ENCODE measurements around the gene POFUT1.
"Not testable (repeated sequence)": the region's sequence is repeated elsewhere in the genome, so short reads cannot be mapped to it uniquely, and the experiment has no call there.

POFUT1 gene

DNA sequence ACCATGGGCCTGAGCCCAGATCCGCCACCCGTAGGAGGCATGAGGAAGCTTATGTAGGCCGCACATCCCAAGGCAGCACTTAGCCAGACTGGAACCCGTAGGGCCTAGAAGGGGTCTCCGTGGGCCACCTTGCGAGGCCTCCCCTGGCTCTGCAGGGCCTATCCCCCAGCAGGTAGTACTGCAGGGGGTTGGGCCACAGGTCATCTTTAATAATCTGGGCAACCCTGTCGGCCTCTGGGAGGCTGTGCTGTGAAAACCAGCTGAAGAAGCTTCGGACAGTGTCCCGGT is 18.6 kb upstream of the POFUT1 start:
- DNase-seq (ENCODE audit: low spot score) = no peak

DNA sequence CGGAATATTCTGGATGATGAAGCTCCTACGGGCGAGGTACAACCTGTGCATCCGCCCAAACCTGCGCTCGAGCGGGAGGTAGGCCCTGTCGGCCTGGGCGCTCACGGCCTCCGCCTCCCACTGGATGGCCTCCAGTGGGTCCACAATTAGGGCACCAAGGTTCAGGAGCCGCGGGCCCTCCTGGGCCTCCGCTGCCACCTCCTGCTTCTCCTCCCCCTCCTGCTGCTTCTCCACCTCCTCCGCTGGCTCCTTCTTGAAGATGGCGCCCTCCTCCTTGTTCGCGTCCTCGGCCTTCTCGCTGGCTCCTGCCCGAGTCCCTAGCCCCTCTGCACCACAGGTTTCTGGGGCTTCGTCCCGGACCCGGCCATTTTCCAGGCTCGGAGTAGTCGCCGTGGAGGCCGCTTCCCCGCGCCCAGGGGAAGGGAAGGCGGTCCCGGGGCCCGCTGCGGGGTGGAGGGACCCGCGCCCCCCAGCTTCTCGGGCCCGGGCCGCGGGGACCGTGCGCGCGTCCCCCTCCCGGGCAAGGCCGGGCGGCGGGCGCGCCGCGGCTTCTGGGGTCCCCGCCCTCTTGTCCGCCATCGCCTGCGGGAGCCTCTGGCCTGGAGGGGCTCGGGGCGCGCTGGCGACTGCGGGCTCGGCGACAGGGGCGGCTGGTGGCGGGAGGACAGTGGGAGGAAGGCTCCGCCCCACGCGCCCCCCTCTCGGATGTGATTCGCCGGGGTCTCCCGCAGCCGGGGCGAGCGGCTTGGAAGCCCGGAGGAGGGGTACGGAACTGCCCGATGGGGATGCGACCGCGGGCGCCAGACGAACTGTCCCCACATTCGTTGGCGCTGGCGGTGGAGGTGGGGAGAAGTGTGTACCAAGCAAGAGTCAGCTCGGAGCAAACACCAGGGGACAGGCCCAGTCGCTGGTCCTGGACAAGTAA is 17.7 kb upstream of the POFUT1 start:
- peak; percentile 83 for DNase-seq (ENCODE audit: low spot score)

DNA sequence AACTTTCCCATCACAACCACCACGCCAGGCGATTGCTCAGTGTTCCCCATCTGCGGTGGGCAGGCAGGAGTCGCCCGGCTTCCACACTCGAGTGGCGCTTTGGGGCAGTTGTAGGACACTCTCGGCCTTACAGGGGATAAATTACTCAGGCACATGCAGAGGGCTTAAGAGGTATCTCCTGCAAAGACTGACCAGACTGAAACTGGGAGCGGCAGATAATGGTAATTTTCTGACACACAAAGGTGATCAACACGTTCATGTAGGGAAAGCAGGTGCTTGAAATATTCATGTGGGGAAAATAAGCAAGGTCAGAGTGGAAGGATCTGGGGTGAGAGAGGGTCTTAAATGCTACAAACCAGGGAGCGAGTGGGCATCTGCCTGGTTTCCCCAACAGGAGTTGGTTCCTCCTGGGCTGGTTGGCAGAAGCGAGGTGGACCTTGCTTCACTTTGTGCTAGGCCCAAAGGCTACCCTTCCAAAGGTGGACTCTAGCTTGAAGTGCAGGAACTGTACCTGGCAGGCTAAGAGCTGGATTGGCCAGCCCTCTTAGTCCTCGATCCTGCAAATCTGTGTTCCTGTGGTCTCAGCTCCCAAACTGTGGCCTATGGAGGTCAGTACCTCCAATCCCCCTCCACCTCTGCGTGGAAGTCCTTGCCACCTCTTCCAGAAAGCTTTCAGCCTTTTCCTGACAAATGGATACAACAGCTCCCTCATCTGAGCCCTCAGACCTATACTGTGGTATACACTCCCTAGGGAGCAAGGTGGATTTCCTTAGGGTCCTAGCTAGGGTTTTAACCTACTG is 16.9 kb upstream of the POFUT1 start:
- DNase-seq (ENCODE audit: low spot score) = no peak

DNA sequence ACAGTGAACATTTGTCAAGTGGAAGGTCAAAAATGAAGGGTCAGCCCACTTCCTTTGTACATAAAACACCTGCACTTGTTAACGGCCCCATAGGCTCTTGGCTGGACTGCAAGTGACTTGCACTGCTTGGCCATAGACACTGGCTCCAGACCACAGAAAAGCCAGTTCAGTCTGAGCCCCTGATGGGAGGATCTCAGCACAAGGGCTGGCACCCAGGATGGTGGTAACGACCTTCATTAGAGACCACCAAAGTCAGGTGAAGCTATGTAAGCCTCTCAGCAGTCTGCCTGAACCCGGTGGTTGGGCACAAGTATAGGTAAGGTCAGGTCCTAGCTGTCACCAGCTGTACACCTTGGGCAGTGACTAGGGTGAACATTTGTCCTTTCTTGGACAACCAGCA is 16.3 kb upstream of the POFUT1 start:
- no peak for DNase-seq (ENCODE audit: low spot score)

DNA sequence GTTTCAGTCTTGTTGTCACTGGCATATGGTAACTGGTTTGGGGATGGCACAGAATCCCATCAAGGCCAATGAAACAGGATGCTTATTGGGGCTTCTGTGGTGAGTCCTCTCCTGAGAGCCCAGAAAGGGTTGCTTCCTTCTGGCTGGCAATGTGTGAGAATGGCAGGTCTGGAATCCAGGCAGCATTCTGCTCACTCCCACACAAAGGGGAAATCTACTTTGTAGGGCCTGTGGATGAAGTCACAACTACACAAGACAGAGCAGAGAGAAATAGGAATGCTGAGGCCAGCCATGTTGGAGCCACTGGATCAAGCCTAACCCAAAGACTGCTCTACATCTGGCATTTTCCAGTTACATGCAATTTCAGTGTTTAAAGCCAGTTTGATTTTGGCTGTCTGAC is 15.8 kb upstream of the POFUT1 start:
- DNase-seq (ENCODE audit: low spot score) = no peak

DNA sequence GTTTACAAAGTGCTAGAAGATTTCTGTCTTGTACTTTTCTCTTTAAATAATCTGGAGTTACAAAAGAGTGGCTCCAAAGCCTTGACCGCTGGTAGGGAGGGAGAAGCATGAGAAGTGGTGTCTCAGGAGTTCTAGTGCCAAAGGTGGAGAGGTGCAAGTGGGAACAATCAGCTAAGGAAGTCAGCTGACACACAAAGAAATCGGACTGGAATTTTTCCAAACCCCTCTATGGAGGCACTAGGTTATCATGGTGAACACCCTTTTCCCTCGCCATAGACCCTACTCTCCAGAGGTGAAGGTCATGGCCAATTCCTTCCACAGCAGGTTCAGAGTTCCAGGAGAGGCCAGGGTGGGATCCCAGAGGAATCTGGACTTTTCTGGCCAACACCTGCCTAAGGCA is 15.0 kb upstream of the POFUT1 start:
- no peak for DNase-seq (ENCODE audit: low spot score)

DNA sequence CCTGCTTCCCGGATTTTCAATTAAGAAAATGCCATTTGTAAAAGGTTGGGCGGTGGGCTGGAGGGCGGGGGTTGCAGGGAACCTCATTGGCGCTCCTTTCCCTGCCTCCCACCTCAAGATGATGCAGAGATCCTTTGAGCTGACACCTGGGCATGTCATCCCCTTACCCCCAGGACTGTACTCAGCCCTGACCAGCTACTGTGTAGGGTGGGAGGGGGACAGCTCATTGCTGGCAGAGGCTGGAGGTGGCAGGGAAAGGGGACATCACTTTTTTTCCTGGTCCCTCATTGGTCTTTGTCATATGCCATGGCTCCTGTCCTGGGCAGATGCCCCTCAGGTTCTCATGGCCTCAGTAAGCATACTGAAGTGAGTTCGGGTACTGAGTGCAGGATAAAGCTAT is 14.3 kb upstream of the POFUT1 start:
- DNase-seq (ENCODE audit: low spot score) = not testable (repeated sequence)

DNA sequence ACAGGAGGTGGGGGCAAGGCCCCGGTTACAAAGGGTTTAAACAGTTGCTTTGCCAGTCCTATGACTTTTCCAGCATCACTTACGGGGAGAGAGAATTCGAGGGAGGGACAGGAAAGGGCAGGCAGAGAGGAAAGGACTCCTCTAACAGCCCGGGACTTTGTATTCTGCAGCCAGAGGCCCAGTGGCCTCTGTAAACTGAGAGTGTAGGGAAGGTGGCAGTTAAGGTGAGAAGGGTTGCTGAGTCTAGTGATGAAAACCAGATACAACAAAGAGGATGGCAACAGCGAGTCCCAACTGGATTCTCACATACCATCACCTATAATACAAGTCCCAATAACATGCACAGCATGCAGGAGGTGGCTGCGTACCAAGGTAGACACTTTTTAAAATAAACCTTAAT is 13.7 kb upstream of the POFUT1 start:
- no peak for DNase-seq (ENCODE audit: low spot score)

DNA sequence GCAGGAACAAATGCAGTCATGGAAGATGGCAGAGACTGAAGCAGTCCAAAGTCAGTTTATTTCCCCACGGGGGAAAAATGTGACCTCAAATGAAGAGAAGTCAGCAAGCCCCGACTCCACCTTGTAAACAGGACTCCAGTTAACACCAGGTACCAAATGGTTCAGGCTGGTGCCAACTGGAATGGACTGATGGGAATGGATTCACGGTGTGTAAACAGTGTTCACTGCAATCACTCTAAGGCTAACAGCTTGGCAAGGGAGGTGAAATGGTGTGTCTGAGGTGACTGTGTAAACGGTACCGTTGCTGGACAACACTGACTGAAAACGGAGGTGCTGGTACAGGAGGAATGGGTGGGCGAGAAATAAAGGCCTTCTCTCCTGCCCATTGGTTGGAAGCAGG is 12.1 kb upstream of the POFUT1 start:
- DNase-seq (ENCODE audit: low spot score) = no peak

DNA sequence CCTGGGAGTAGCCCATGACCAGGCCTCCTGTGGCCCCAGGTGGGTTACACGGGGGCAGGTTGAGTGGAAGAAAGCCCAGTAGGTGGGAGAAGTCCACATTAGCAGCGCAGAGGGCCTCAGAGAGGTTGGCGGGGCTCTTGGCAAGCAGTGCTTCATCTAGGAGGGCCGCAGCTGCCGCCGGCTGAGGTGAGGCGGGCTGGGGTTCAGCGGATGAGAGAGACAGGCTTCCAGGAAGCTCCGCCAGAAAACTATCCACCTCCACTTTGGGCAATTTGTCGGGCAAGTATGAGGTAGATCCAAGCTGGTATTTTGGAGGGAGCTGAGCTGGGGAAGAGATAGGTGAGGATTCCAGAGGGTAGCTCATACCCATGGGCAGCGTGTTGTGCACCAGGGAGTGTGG is 11.1 kb upstream of the POFUT1 start:
- DNase-seq (ENCODE audit: low spot score) = not testable (repeated sequence)

DNA sequence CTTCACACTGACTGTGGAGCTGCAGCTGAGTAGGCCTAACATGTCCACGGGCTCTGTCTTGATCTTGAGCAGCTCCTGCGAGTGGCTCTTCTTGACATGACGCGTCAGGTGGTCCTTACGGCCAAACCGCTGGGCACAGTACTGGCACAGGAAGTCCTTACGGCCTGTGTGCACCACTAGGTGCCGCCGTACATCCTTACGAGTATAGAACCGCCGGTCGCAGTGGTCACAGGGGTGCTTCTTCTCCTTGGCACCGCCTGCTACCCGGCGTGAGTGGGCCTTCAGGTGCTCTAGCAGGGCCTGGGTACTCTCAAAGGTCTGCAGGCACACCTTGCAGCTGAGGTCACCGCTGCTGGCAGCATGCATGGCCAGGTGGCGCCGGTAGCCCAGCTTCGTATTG is 10.5 kb upstream of the POFUT1 start:
- not testable (repeated sequence) for DNase-seq (ENCODE audit: low spot score)

DNA sequence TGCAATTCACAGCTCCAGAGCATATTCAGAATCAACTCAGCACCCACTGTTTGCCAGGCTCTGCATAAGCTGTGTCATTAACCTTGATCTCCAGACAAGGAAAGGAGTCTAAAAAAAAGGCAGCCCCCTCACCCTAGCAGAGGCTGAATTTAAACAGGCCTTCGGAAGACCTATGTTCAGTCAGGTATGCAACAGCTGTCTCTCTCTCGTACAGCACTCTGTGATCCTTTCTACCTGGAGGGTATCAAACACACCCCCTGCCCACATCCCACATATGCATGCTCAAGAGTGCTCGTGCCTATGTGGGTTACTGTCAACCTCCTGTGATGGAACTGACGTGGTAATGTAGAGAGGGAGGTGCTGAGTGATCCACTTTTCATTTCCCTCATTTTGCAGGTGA is 8.7 kb upstream of the POFUT1 start:
- DNase-seq (ENCODE audit: low spot score) = no peak

DNA sequence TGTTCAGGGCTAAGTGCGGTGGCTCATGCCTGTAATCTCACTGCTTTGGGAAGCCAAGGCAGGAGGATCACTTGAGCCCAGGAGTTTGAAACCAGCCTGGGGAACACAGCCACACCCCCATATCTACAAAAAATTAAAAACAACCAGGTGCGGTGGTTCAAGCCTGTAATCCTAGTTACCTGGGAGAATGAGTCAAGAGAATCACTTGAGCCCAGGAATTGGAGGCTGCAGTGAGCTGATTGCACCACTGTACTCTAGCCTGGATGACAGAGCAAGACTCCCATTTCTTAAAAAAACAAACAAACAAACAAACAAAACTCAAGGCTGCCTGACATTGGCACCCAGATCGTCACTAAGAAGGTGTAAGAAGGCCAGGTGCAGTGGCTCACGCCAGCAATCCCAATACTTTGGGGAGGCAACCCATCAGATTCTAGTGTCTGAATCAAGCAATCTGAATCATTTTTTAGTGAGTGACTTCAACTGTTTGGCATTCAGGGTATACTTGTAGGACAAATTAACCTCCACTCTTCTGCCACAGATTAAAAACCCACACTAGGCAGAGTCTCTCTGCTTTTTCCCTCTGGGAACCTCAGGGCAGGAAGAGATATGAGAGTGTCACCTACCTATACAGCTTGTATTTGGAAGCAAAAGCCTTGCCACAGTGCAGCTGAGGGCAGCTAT is 6.2 kb upstream of the POFUT1 start:
- DNase-seq (ENCODE audit: low spot score) = no peak

DNA sequence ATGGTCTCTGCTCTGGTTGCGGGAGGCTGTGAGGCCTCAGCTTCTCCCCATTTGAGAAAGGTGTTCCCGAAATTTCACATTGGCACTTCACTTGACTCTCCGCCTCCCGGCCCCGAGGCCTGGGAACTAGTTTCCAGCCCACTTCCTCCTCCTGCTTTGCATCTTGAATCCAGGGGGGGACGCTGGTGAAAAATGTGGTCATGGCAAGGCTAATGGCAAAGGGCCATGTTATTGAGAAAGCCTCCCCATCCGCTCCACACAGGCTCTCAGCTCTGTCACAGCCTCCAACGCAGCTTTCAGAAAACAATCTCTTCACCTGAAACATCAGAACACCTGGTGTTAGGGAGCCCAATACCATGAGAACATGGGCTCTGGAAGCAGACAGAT is 5.7 kb upstream of the POFUT1 start:
- DNase-seq (ENCODE audit: low spot score) = no peak

DNA sequence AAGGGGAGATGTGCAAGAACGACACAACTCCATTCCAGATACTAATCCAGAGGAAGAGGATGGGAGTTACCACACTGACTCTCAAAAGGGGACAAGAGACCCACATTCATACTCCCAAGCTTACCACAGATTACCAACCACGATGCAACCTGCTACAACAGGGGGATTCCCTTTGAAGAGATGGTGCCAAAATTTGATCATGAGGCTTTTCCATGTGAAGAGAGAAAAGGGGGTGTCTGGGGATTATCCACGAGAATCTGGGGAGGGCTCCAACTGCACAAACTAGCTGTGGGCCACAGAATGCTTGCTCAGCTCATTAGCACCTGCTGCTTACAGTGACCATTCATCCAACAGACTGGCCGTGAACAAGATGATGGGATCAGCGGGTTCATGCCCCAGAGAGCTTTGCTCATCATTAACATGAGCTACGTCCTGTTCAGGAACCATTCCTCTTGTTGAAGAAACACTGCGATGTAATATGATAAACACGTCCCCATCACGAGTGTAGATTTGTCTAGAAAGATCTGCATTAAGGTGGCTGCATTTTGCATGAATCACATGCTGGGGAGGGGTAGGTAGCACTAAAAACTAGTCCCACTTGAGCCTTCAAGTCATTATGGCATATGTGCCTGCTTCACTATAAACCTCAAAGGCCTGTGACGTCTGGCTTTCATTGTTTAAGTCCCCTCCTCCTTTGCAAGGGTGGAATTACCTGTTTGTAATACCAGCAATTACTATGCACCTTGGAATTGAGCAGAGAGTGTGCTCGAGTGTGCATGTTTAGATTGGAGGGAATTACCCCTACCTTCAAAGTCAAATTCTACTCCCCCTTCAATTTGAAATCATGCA is 4.1 kb upstream of the POFUT1 start:
- no peak for DNase-seq (ENCODE audit: low spot score)

DNA sequence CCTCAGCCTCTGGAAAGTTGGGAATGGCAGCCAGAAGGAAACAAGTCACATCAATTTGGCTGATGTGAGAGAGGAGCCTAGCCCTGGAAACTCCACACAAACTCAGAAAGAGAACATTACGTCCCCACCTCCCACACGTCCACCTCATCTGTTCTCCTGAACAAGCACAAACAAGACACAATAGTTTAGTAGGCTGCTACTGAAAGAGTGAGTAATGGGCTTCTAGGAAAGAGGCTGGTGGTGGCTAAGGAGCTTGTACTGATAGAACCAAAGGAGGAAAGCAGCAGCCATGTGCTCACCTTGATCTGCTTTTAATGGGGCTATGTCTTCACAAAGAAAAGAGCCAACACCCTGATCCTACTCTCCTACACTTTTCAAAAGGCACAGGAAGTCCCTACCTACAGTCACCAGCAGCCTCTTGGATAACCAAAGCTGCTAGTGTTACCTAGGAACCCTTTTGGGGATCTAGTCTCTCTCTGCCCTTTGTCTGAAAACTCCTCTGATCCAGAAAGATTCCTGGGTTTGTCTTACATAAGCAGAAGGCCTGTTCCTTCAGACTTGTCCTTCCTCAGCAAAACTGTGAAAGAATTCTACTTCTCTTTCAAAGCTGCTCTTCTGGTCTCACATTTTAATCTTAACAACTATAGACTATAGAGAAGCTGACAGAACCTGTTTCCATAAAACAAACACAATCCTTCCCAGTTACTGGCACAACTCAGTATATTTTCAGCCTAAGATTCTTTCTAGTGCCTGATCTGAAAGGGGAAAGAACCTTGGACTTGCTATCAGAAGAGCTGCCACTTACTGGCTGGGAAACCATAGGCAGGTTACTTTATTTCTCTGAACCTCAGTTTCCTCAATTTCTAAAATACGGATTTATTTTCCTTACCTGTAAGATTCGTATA is 3.2 kb upstream of the POFUT1 start:
- no peak for DNase-seq (ENCODE audit: low spot score)

DNA sequence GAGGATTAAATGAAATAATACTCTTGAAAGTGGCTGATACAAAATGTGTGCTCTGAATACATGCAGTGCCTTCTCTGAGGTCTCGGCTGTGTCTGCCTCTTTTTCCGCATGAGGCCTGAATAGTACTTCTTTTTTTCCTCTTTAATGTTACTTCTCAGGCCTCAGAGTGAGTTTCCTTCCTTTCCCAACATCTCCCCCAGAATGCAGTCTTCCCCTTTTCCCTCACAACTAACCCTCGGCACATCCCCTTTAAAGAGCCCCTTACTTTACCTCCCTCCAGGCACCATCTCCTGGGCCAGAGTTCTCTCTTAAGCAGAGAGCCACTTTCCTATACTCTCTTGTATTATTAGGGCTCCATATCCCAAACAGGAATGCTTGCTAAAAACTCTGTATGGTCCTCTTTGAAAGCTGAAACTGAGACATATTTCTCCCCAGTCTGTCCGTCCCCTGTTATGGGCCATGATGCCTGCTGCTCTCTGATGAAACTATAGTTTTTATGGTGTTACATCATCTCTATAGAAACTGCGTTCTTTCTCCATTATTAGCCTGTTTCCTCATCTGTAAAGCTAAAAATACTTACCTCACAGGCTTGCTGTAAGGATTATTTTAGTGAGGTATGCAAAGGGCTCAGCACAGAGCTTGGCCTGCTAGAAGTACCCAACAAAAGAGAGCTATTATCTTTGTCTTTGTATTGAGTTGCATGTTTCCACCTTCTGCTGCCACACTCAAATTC is 2.4 kb upstream of the POFUT1 start:
- no peak for DNase-seq (ENCODE audit: low spot score)

DNA sequence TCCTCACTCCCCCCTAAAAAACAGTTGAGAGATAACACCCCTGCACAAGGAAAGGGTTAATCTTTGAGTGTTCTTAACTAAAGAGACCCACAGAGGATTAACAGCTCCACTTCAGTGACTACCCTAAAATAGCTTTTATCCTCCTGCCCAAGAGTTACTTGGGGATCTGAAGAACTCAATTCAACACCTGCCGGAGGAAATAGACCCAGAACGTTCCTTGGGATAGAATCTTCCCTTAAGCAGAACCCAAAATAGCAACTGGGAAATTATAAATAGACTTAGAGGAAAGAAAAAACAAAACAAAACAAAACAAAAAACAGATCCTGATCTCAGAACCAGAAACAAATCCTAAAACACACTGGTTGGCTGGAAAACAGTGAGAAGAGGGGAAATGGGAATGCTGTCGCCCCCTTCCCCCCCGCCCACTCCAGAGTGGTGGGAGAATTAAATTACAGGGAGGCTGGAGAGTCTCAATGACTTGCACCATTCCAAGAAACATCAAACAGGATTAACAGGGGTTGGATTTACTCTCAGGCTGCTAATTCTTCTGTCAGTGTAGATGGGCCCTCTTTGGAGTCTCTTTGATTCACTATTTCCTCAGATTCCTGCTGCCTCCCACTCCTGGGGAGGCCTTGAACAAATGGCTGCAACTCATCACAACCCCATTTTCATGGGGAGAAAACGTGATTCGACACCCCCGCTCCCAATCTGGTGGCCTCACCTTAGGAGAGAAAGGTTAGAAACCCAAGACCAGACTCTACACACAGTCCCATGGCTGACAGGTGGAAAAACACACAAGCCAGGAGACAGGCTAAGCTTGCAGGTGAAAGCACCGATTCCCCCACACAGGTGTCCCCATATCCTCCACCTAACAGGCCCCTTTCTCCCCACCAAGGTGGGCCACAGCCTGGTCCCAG is 1.6 kb upstream of the POFUT1 start:
- no peak for DNase-seq (ENCODE audit: low spot score)

Measured in iPS-NIHi11 (cell line).